ENCODE data around the gene TJAP1.
A peak's percentile ranks its signal among the peaks of the same experiment; 100 is the strongest.

GRCh38 chr6:43516697-43517504 is 39.5 kb downstream of the TJAP1 start, which contains the start of the genes POLR1C and YIPF3:
- no peak for TF ChIP-seq ZNF114 (tag by site-specific recombination; IDR thresholded peaks at IDR 0.05)
- TF ChIP-seq, protein P1, sequence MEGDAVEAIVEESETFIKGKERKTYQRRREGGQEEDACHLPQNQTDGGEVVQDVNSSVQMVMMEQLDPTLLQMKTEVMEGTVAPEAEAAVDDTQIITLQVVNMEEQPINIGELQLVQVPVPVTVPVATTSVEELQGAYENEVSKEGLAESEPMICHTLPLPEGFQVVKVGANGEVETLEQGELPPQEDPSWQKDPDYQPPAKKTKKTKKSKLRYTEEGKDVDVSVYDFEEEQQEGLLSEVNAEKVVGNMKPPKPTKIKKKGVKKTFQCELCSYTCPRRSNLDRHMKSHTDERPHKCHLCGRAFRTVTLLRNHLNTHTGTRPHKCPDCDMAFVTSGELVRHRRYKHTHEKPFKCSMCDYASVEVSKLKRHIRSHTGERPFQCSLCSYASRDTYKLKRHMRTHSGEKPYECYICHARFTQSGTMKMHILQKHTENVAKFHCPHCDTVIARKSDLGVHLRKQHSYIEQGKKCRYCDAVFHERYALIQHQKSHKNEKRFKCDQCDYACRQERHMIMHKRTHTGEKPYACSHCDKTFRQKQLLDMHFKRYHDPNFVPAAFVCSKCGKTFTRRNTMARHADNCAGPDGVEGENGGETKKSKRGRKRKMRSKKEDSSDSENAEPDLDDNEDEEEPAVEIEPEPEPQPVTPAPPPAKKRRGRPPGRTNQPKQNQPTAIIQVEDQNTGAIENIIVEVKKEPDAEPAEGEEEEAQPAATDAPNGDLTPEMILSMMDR (tag by site-specific recombination; IDR thresholded peaks at IDR 0.05): no peak
- TF ChIP-seq ZNF785 (tag by site-specific recombination; IDR thresholded peaks at IDR 0.05): no peak
- TF ChIP-seq, protein P2, sequence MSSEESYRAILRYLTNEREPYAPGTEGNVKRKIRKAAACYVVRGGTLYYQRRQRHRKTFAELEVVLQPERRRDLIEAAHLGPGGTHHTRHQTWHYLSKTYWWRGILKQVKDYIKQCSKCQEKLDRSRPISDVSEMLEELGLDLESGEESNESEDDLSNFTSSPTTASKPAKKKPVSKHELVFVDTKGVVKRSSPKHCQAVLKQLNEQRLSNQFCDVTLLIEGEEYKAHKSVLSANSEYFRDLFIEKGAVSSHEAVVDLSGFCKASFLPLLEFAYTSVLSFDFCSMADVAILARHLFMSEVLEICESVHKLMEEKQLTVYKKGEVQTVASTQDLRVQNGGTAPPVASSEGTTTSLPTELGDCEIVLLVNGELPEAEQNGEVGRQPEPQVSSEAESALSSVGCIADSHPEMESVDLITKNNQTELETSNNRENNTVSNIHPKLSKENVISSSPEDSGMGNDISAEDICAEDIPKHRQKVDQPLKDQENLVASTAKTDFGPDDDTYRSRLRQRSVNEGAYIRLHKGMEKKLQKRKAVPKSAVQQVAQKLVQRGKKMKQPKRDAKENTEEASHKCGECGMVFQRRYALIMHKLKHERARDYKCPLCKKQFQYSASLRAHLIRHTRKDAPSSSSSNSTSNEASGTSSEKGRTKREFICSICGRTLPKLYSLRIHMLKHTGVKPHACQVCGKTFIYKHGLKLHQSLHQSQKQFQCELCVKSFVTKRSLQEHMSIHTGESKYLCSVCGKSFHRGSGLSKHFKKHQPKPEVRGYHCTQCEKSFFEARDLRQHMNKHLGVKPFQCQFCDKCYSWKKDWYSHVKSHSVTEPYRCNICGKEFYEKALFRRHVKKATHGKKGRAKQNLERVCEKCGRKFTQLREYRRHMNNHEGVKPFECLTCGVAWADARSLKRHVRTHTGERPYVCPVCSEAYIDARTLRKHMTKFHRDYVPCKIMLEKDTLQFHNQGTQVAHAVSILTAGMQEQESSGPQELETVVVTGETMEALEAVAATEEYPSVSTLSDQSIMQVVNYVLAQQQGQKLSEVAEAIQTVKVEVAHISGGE (tag by site-specific recombination; conservative IDR thresholded peaks at IDR 0.05; ENCODE audit: low read depth): peak; percentile 98
- no peak for TF ChIP-seq ZNF24 (tag by site-specific recombination; IDR thresholded peaks at IDR 0.05)
- TF ChIP-seq, protein P3, sequence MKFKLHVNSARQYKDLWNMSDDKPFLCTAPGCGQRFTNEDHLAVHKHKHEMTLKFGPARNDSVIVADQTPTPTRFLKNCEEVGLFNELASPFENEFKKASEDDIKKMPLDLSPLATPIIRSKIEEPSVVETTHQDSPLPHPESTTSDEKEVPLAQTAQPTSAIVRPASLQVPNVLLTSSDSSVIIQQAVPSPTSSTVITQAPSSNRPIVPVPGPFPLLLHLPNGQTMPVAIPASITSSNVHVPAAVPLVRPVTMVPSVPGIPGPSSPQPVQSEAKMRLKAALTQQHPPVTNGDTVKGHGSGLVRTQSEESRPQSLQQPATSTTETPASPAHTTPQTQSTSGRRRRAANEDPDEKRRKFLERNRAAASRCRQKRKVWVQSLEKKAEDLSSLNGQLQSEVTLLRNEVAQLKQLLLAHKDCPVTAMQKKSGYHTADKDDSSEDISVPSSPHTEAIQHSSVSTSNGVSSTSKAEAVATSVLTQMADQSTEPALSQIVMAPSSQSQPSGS (tag by site-specific recombination; IDR thresholded peaks at IDR 0.05; ENCODE audit: low read depth): no peak
- TF ChIP-seq ZNF792 (tag by site-specific recombination; IDR thresholded peaks at IDR 0.05): no peak
- TF ChIP-seq ZNF223 (tag by site-specific recombination; IDR thresholded peaks at IDR 0.05): no peak; the same call in 1 of the 2 replicates
- TF ChIP-seq KLF7 (tag by site-specific recombination; IDR thresholded peaks at IDR 0.05; ENCODE audit: borderline replicate concordance): no peak
